GM18498 (cell line): ENCODE measurements around the gene YIPF1.
A peak's percentile ranks its signal among the peaks of the same experiment; 100 is the strongest.
"Not testable (repeated sequence)": the region's sequence is repeated elsewhere in the genome, so short reads cannot be mapped to it uniquely, and the experiment has no call there.

Experiments used
- ATAC-seq: cut with Tn5 transposase; IDR thresholded peaks from one replicate; pipeline ENCODE4 v1.9.1; 2021; ENCODE audit warnings: mild to moderate bottlenecking, moderate library complexity; ENCODE audit not compliant: unreplicated experiment

The YIPF1 gene

GRCh38 chr1:53847980-53848379, 41.6 kb downstream of the YIPF1 start:
- ATAC-seq, result no peak

- no peak for ATAC-seq
These were observed 47.2 kb downstream of the YIPF1 start for GRCh38 chr1:53842347-53842746.

GRCh38 chr1:53838654-53838974, 51.0 kb downstream of the YIPF1 start:
- ATAC-seq, result no peak

- peak; percentile 87 for ATAC-seq
These were observed 51.5 kb downstream of the YIPF1 start, which contains the start of gene NDC1 for GRCh38 chr1:53837924-53838653. Gene NDC1, minus strand, starts transcription at chr1:53838296. Its CDS starts 35 bp downstream, at chr1:53838261.

GRCh38 chr1:53837646-53837923, 52.0 kb downstream of the YIPF1 start:
- ATAC-seq, result no peak

- ATAC-seq, result no peak
These were observed 54.1 kb downstream of the YIPF1 start for GRCh38 chr1:53835491-53835890.

GRCh38 chr1:53834776-53835175, 54.8 kb downstream of the YIPF1 start:
- no peak for ATAC-seq

- ATAC-seq, result no peak
These were observed 56.2 kb downstream of the YIPF1 start for GRCh38 chr1:53833393-53833792.

GRCh38 chr1:53826367-53826766, 63.2 kb downstream of the YIPF1 start:
- no peak for ATAC-seq

- ATAC-seq, result no peak
These were observed 64.3 kb downstream of the YIPF1 start for GRCh38 chr1:53825306-53825705.

- no peak for ATAC-seq
These were observed 66.7 kb downstream of the YIPF1 start for GRCh38 chr1:53822931-53823330.

- ATAC-seq, result no peak
These were observed 68.2 kb downstream of the YIPF1 start for GRCh38 chr1:53821380-53821779.

GRCh38 chr1:53819387-53819786, 70.2 kb downstream of the YIPF1 start:
- no peak for ATAC-seq

GRCh38 chr1:53816584-53816983, 73.0 kb downstream of the YIPF1 start:
- ATAC-seq, result not testable (repeated sequence)

- ATAC-seq, result not testable (repeated sequence)
These were observed 74.1 kb downstream of the YIPF1 start for GRCh38 chr1:53815484-53815883.

- ATAC-seq, result no peak
These were observed 78.2 kb downstream of the YIPF1 start for GRCh38 chr1:53811414-53811851.

- ATAC-seq, result no peak
These were observed 79.1 kb downstream of the YIPF1 start for GRCh38 chr1:53810497-53810896.

- no peak for ATAC-seq
These were observed 79.6 kb downstream of the YIPF1 start for GRCh38 chr1:53810007-53810406.

- no peak for ATAC-seq
These were observed 81.7 kb downstream of the YIPF1 start for GRCh38 chr1:53807916-53808315.

- no peak for ATAC-seq
These were observed 84.6 kb downstream of the YIPF1 start for GRCh38 chr1:53804791-53805505.

- no peak for ATAC-seq
These were observed 85.4 kb downstream of the YIPF1 start for GRCh38 chr1:53804181-53804580.
